ENCODE data around the gene UBAC2.

Gene UBAC2

GRCh38 chr13:99205621-99206220, 5.1 kb downstream of the UBAC2 start:
- Histone ChIP-seq H3K27ac (no peak overlapping the region), H3K9me3 (ENCODE audit: severe bottlenecking) (no peaks in the 10 kb centered on the region), H3K36me3 (peaks cover 53% of the 10 kb centered on the region), H3K27me3 (ENCODE audit: insufficient read depth, low read depth, severe bottlenecking) (no peaks in the 10 kb centered on the region), H3K4me3 (ENCODE audit: low read depth, low read length) (no peak overlapping the region)
- no peak for DNase-seq
- no peak for TF ChIP-seq CTCF (IDR thresholded peaks at IDR 0.05; ENCODE audit: low read depth, low read length)

GRCh38 chr13:99206226-99206625, 5.6 kb downstream of the UBAC2 start:
- no peaks in the 10 kb centered on the region for H3K9me3 ChIP-seq (ENCODE audit: severe bottlenecking)
- no peak for DNase-seq
- H3K27me3 ChIP-seq (ENCODE audit: insufficient read depth, low read depth, severe bottlenecking): no peaks in the 10 kb centered on the region
- no peak for TF ChIP-seq CTCF (IDR thresholded peaks at IDR 0.05; ENCODE audit: low read depth, low read length)
- H3K36me3 ChIP-seq: peaks cover 51% of the 10 kb centered on the region
- H3K4me3 ChIP-seq (ENCODE audit: low read depth, low read length): no peak overlapping the region
- no peak overlapping the region for H3K27ac ChIP-seq

- no peaks in the 10 kb centered on the region for H3K9me3 ChIP-seq (ENCODE audit: severe bottlenecking)
Observed at GRCh38 chr13:99206873-99207272, 6.2 kb downstream of the UBAC2 start.

GRCh38 chr13:99207511-99207910, 6.9 kb downstream of the UBAC2 start:
- no peak for TF ChIP-seq CTCF (IDR thresholded peaks at IDR 0.05; ENCODE audit: low read depth, low read length)
- H3K27me3 ChIP-seq (ENCODE audit: insufficient read depth, low read depth, severe bottlenecking): no peaks in the 10 kb centered on the region
- peaks cover 49% of the 10 kb centered on the region for H3K36me3 ChIP-seq
- no peak overlapping the region for H3K27ac ChIP-seq
- H3K4me3 ChIP-seq (ENCODE audit: low read depth, low read length): no peak overlapping the region
- H3K9me3 ChIP-seq (ENCODE audit: severe bottlenecking): no peaks in the 10 kb centered on the region
- no peak for DNase-seq

More at GRCh38 chr13:99206873-99207272, 6.2 kb downstream of the UBAC2 start:
- Histone ChIP-seq H3K27me3 (ENCODE audit: insufficient read depth, low read depth, severe bottlenecking) (no peaks in the 10 kb centered on the region), H3K4me3 (ENCODE audit: low read depth, low read length) (no peak overlapping the region), H3K36me3 (peaks cover 51% of the 10 kb centered on the region), H3K27ac (no peak overlapping the region)
- no peak for TF ChIP-seq CTCF (IDR thresholded peaks at IDR 0.05; ENCODE audit: low read depth, low read length)
- DNase-seq: no peak

GRCh38 chr13:99208185-99208584, 7.5 kb downstream of the UBAC2 start:
- DNase-seq: no peak
- Histone ChIP-seq H3K4me3 (ENCODE audit: low read depth, low read length) (no peak overlapping the region), H3K36me3 (peaks cover 49% of the 10 kb centered on the region), H3K27me3 (ENCODE audit: insufficient read depth, low read depth, severe bottlenecking) (no peaks in the 10 kb centered on the region), H3K9me3 (ENCODE audit: severe bottlenecking) (no peaks in the 10 kb centered on the region), H3K27ac (no peak overlapping the region)
- no peak for TF ChIP-seq CTCF (IDR thresholded peaks at IDR 0.05; ENCODE audit: low read depth, low read length)

Data from WERI-Rb-1 (cell line).